HG03025 (cell line): ENCODE results near the gene HOXA11.

ENCODE experiments used
- ATAC-seq: cut with Tn5 transposase; IDR thresholded peaks from one replicate; pipeline ENCODE4 v1.9.1; 2021; ENCODE audit warnings: mild to moderate bottlenecking, moderate library complexity; ENCODE audit not compliant: unreplicated experiment, low FRiP score

HOXA11 gene

DNA sequence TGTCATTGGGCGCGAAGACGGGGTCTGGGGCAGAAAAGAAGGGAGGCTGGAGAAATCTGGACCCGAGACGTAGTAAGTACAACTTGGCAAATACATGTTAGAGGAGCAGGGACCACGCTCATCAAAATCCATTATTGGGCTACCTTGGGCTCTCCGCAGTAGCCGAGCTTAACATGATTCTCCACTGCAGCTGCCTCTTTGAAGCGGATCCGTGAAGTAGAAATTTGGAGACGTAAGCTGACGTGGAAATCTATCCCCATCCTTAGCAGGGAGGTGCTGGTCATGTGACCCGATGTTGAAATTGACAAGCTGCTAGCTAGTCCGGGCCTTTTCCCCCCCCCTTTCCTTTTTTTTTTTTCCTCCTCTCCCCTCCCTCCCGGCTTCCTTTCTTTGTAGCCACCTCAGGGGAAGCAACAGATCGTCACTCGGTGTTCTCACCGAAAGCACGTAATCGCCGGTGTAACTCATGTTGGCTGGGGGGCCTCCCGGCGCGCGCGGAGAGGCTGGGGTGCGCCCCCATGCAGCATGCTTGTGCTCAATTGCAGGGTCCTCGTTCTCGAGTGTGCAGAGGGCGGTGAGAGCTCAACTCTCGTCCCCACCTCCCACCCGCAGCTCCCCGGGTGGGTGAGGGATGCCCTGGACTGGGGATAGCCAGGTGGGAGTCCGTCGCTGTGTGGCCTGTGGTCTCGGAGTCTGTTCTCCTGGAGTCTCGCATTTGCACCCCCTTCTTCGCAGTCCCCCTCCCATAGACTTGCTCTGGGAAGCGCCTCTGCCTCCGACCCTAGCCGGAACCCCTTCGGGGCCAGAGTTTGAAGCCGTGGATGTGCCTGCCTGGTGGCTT is at the start of gene HOXA11:
Gene HOXA11, minus strand, starts transcription at position 220 of the 841 bp plus-strand sequence. Its CDS starts 88 bp downstream, at position 132.
- ATAC-seq: no peak

DNA sequence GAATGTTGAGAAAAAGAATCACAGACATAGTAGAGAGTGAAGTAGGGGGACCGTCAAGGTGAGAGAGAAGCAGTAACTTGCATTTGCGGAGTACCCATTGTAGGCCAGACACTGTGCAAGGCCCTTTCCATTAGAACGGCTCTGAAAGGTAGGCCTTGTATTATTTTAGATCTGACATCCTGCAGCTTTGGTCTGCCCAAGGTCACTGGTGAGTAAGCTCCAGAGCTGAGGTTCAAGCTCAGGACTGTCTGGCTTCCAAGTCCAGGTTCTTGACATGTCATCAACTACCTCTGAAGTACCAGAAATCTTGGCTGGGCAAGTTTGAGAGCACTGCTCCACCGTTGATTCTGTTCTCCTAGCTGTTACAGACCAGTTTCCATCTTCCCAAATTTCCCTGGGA is 44.4 kb upstream of the HOXA11 start:
- no peak for ATAC-seq

DNA sequence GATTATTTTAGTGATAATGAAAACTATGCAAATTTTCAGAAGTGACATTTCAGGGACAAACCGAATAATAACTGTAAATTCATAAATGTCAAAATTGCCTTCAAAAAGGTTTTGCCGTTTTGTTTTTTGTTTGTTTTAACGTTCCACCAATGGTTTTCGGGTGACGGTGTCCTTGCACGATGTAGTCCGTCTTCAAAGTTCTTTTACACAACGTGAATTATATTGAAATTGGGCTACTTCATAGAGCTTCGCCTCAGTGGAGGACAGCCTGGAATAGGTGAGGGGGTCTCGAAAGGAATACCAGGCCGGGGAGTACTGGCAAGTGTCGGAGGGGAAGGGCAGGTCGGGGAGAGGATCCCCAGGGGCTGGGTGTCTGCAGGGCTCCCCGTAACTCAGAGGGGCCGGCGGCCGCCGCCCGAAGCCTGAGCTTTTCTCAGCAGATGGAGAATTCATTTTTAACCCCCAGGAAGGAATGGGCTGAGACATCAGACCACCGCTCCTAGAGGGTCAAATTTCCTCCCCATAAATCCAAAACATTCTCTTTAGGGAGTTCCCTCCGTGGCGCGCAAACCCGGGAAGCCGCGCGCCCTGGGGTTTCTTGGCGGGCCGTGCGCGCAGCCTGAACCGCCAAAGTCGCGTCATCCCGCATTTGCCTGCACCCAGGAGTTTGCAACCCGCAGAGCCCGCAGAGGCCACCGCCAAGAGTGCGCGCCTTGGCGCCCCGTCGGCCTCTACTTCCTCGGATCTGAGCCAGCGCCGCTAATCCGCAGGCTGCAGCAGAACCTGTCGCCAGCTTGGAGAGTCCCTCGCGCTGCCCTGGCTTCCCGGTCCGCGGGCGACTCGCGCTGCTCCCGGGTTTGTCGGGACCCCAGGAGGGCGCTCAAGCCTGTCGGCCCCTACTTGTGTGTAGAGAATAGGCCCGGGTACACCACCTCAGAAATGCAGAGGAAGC is 40.2 kb upstream of the HOXA11 start:
- ATAC-seq: no peak

DNA sequence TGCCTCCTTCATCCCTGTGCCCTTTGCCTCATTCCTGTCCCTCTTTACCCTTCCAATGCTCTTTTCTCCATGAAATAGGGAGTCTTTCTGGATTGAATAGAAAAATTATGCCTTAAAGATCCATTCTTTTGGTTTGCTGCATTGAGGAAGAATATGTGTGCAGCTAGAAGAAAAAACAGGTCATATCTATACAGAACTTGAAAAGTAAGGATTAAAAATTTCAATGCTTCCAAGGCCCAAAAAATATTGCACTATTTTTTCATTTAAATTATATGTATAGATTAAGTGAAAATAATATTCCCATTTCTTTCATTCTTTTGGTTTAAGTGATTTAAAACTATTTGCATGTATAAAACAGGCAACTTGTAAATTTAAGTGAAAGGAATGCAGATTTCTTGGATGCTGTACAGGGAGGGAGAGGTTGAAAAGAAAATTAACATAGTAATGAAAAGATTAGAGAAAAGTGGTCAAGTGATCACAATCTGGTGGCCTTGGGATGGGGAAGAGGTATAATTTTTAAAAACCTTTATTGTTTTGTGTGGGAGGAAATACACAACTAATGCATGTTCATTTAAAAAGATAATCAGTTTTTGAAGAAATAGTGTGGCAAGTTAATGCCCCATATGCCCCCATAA is 39.0 kb upstream of the HOXA11 start:
- ATAC-seq: no peak

DNA sequence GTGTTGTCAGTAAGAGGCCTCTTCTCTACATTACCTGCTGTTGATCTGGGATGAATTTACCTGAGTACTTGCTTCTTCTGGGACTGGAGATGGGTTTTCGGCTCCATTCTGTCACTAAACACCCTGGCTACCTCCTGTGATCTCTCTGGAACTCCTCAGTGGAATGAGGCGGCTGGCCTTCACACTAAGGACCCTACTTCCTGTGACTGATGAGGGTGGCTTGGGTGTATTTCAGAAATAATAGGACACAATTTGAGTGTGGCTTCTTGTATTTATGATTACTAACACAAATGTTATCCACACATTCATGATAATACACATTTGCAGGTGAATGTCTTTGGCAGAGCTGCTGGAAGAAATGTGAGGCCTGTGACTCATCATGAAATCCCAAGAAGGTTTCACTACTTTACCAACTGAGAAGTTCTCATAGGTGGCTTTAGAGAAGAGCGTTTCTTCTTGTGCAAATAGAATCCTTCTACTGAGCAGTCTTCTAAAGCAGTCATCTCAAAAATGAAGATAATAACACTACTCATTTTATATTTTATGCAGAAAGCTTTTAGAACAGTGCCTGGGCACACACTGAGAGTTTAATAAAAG is 36.3 kb upstream of the HOXA11 start:
- no peak for ATAC-seq

DNA sequence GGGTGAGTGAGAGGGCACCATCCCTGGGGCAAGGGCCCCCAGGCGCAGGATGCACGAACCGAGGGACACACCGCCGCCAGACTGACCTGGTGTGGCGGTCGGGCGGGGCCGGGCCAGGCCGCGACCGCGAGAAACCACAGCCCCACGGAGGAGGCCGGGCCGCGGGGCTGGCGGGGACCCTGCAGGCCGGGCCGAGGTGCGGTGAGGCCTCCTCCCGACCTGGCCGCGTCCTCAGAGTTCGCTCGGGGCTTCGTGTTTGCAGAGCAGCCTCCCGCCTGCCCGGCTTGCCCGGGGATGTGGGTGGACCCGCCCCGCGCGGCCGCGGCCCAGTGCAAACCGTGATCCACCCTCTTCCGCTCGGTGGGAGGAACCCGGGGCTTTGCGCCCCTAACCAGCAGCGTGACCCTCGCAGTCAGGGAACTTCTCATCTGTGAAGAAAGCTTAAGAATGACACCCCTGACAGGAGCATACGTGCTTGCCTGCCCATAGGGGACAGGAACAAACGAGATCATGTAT is 35.5 kb upstream of the HOXA11 start:
- no peak for ATAC-seq

DNA sequence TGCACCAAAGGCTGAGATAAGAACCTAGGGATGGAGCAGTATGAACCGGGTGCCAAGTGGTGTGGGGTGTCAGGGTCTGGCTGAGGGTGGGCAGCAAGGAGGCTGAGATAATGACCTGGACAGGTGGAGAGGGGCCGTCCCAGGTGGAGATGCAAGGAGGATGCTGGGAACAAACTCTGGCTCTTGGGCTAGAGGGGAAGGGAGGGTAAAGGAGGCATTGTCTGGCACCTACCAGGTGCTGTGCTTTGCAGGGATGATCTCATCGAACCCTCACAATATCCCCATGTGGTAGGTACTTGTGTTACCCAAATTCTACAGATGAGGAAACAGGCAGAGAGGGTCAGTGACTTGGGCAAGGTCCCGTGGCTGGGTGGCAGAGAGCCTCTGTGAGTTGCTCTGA is 34.8 kb upstream of the HOXA11 start:
- no peak for ATAC-seq

DNA sequence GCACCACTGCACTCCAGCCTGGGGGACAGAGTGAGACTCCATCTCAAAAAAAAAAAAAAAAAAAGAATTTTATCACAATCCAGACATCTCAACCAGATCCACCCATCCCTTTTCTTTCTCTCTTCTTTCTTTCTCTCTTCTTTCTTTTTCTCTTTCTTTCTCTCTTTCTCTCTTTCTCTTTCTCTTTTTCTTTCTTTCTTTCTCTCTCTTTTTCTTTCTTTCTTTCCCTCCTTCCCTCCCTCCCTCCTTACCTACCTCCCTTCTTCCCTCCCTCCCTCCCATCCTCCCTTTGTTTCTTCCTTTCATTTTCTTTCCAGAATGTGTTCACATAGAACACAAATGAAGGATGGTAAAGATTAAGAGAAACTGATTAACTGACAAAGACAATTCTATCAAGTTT is 32.9 kb upstream of the HOXA11 start:
- no peak for ATAC-seq

DNA sequence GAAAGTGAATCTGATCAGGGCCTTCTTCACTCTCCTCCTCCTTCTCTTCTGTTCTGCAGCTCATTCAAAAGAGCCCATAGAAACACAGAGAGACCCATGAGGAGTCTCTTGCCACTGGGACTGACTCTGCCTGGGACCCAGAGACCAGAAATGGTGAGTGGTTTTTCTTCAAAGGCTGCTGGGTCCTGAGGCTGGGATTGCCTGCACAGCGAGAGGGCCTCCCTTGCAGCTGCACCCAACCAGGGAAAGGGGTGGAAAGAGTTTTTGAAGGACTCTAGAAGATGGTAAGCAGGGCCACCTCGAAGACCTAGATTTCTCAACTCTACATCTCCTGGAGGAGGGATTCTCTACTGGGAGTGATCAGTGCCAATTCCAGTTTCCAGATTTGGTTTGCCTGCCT is 30.3 kb upstream of the HOXA11 start:
- no peak for ATAC-seq

DNA sequence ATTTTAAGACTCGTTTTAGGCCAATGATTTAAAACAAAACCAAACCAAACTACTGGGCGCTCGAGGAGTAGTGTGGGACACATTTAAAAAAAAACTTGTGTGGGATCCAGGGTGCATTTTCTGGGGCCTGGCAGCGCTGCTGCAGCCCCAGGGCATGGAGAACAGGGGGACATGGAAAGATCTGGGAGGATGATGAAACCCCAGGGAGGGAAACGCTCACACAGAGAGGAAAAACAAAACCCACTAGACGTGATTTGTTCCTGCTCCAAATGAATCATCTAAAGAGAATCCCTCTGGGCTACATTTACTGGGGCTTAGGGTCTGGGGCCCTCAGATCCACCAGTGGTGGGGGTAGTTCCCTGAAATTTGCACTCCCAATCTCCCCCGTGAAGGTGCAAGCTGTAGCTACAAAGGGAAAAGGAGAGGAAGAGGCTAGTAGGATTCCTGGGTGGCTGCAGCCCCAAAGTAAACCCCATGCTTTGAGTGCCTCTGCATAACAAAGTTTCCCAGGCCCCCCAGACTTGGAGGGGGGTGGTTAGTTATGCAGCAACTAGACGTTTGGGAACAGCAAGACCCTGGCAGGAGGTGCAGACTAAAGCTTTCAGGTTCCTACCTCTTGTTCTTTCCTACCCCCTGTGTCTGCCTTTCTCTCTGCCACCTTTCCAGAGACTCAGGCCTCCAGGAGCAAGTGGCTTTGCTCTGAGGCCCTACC is 29.4 kb upstream of the HOXA11 start:
- ATAC-seq: no peak

DNA sequence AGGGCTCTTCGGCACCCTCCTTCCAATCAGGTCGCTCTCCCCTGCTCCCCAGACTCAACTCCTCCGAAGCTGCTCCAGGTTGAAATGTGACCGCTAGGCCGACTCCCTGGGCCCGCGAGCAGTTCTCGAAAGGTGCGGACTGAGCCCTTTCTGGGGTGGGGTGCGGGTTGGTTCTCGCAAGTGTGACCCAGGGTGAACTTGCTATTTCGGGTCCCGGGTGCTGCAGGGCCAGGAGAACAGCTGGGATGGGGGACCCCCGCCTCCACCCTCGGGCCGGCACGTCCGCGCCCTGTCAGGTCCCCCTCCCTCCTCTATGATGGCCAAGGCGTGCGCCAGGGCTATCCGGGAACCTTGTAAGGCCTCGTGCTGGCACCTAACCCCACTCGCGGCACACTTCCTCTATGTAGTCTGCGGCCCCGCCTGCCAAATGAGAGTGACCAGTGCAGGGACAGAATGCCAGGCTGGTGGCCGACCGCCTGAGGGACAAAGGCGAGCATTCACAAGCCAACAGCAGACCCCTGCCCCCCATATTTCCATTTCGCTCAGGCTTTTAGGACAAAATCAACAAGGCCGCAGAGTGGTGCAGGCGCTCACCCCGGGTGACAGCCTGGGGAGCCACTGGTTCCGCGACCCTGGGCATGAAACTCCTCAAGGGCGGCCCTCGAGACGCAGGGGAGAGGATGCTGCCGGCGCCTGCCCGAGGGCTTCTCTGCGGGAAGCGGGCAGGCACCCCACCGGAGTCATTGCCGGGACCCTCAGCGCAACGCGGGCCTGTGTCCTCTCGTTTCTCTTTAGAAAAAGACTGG is 28.6 kb upstream of the HOXA11 start:
- no peak for ATAC-seq

DNA sequence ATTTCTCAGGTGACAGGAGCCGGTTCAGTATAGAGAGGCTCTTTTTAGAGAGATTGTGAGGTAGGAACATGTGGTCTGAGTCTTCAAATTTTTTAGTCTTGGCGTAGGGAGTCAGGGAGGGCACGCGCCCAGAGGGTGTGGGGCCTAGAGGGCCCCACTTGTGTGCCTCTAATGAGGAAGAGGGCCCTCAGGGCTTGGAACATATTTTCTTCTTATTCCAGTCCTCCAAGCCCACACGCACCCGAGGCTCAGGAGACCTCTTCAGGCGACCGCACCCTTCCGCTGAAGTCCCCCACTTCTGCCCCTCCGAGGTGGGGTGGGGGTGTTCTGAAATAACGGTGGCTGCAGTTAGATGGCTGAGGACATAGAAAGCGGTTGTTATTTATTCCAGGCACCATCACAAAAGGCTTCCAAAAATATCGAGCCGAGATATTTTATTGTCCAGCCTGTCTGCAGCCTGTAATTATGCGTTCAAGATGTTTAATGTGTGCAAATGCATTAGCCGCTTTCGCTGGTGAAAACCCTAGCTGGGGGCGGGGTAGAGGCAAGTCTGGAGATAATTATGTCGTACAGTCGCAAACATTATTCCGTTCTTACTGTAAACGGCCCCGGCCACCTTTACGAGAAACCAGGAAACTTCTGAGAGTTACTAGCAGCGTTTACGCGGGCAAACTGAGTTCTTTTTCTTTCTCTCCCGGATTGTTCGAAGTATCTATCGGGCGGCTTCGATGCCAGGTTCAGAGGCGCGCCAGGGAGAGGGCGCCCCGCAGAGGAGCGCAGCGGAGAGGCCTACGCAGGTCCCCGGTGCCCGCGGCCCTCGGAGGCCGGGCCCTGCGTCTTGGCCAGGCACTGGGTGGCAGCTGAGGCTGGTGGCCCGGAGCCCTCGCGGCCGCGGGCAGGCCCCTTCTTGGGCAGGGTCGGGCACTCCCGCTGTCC is 27.7 kb upstream of the HOXA11 start:
- no peak for ATAC-seq

DNA sequence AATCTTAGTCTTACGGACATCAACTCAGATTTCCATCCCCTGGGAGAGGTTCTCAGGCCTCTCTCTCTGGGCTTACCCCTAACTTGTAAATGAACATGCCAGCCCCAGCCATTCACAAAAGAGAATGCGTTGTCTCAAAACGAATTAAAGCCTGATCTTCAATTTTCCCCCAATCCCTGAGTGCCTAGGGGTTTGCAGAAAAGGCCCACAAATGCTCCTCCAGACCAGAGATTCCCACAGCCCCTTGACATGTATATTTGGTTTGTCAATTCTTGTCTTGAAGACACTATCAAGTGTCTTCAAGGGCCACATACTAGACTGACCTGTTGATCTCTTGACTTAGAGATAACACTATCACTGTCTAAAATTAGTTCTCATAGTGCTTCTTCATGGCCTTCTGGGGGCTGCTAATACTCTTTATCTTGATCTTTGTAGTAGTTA is 26.8 kb upstream of the HOXA11 start:
- ATAC-seq: no peak

DNA sequence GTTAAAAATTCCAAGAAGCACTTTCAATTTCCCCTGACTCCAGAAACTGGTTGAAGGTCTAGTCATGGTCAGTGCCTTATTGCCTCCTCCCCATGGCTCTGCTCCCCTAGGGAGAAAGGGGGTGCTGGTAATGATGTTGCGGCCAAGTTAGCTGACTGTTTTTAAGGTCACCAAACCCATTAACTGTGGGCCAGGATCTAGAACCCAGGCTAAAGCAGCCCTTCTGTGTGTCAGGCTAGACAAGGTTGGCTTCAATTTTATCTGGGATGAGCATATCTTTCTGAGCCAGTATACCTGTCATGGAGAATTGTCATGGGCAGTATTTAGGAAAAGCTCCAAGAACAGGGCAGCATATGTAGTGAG is 26.0 kb upstream of the HOXA11 start:
- ATAC-seq: no peak

DNA sequence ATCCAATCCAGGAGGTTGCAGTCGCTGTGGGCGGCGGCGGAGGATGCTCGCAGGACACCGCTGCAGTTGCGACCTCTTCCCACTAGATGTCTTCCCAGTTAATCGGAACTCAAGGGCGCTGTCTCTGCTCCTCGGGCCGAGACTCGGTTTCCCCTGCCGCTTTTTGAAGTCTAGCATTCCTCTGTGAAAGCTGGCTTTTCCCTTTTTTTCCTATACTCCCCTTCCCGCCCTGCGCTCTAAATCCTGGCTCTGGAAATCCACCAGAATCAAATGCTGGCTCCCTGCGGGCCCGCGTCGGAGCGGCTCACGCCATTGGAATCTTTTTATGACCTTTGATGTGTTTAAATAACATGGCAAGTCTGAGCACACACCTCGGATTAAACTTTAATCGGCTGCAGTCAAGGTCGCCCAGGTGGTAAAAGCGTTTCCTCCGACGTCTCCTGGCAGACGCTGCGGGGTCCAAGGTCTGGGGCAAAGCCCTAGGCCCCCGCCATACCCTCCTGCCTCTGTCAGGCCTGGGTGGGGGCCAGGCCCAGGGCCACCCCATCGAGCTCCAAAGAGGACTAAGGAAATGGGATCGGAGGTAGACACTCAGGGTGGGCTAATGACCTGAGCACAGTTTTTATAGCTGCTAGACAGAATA is 25.5 kb upstream of the HOXA11 start:
- no peak for ATAC-seq

DNA sequence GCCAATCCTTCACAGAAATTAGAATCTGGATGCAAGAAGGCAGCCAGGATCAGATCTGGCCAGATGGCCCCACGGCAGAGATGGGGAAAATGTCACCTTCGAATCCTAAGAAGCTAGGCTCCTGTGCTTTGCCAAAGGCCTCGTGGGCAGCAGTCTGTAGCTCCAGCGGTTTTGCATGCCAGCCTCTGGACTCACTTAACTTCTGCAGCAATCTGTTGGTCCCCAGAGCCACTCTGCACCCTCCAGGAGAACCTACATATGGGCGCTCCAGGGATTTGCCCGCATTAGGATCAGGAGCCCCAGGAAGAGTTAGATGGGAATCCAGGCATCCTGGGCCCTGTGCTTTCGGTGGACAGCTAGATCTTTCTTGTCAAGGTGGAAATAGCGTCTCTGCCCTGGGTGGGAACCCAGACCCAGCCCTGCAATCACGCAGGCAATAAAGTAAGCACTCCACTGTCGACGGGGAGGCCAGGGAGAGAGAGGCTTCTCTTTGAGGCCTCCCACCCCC is 25.0 kb upstream of the HOXA11 start:
- ATAC-seq: no peak

DNA sequence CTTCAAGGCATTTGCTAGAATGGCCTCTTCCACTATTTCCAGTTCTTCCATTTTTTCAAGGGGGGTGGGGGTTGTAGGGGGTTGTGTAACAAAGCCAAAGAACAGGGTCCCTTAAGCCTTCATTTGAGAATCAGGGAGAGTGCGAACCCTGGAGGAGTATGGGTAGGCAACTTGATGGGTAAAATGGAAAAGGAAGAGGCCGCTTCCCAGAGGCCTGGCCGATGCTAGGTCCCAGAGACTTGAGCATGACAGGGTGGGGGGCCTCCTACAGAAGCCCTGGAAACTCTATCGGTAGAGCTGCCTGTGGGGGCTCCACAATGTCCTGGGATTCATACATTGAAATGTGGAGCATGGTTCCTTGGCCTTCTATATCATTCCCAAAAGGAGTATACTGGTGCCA is 24.0 kb upstream of the HOXA11 start:
- no peak for ATAC-seq
